Inflammatory macrophage treated with lipopolysaccharide for 1 hour (primary cell): ENCODE results near the gene IPO11.
"Not testable (repeated sequence)": the region's sequence is repeated elsewhere in the genome, so short reads cannot be mapped to it uniquely, and the experiment has no call there.

Experiments
- DNase-seq, 2 donors: peaks; one replicate each; pipeline ENCODE4 v3.0.0-alpha.2; 2020 to 2022

The IPO11 gene

GRCh38 chr5:62450259-62450658 is 37.7 kb downstream of the IPO11 start:
- DNase-seq = no peak

GRCh38 chr5:62457071-62457470 is 44.5 kb downstream of the IPO11 start:
- DNase-seq = no peak

- DNase-seq = peak; percentile 39 to 60
Measured at GRCh38 chr5:62460578-62460983, 48.0 kb downstream of the IPO11 start.

GRCh38 chr5:62461561-62461960 is 49.0 kb downstream of the IPO11 start:
- DNase-seq = no peak

- DNase-seq = no peak
Measured at GRCh38 chr5:62465985-62466925, 53.7 kb downstream of the IPO11 start.

GRCh38 chr5:62473209-62473608 is 60.6 kb downstream of the IPO11 start:
- DNase-seq = no peak

GRCh38 chr5:62475072-62475471 is 62.5 kb downstream of the IPO11 start:
- DNase-seq = no peak

- DNase-seq = peak in 1 of 2 donors; percentile 3
Measured at GRCh38 chr5:62477801-62478200, 65.2 kb downstream of the IPO11 start.

GRCh38 chr5:62483556-62483955 is 71.0 kb downstream of the IPO11 start:
- peak; percentile 18 for DNase-seq

GRCh38 chr5:62486672-62487071 is 74.1 kb downstream of the IPO11 start:
- DNase-seq = no peak

- no peak for DNase-seq
Measured at GRCh38 chr5:62488531-62488930, 76.0 kb downstream of the IPO11 start.

GRCh38 chr5:62489471-62489870 is 76.9 kb downstream of the IPO11 start:
- no peak for DNase-seq

GRCh38 chr5:62494772-62495171 is 82.2 kb downstream of the IPO11 start:
- DNase-seq = no peak

- no peak for DNase-seq
Measured at GRCh38 chr5:62496876-62497275, 84.3 kb downstream of the IPO11 start.

GRCh38 chr5:62498961-62499360 is 86.4 kb downstream of the IPO11 start:
- DNase-seq = no peak

GRCh38 chr5:62499756-62500155 is 87.2 kb downstream of the IPO11 start:
- no peak for DNase-seq

GRCh38 chr5:62502456-62503101 is 90.0 kb downstream of the IPO11 start:
- no peak for DNase-seq

GRCh38 chr5:62504129-62504528 is 91.6 kb downstream of the IPO11 start:
- no peak for DNase-seq

GRCh38 chr5:62506659-62507460 is 94.3 kb downstream of the IPO11 start:
- DNase-seq = no peak

- DNase-seq = not testable (repeated sequence)
Measured at GRCh38 chr5:62508760-62509159, 96.2 kb downstream of the IPO11 start.

- no peak for DNase-seq
Measured at GRCh38 chr5:62509806-62510205, 97.2 kb downstream of the IPO11 start.

GRCh38 chr5:62513085-62513484 is 100.5 kb downstream of the IPO11 start:
- DNase-seq = not testable (repeated sequence)

GRCh38 chr5:62514510-62515119 is 102.1 kb downstream of the IPO11 start:
- no peak for DNase-seq
